Measurements from ENCODE around the gene BCAP31. TPM values are rescaled to one million over a fixed set of nuclear protein-coding genes. Genes with fewer than 3 reads are reported as not detected.
"Not testable (repeated sequence)": the region's sequence is repeated elsewhere in the genome, so short reads cannot be mapped to it uniquely, and the experiment has no call there.

BCAP31 gene
- polyA plus RNA-seq, 3 donors, result 151 to 640 (median 216) TPM

DNA sequence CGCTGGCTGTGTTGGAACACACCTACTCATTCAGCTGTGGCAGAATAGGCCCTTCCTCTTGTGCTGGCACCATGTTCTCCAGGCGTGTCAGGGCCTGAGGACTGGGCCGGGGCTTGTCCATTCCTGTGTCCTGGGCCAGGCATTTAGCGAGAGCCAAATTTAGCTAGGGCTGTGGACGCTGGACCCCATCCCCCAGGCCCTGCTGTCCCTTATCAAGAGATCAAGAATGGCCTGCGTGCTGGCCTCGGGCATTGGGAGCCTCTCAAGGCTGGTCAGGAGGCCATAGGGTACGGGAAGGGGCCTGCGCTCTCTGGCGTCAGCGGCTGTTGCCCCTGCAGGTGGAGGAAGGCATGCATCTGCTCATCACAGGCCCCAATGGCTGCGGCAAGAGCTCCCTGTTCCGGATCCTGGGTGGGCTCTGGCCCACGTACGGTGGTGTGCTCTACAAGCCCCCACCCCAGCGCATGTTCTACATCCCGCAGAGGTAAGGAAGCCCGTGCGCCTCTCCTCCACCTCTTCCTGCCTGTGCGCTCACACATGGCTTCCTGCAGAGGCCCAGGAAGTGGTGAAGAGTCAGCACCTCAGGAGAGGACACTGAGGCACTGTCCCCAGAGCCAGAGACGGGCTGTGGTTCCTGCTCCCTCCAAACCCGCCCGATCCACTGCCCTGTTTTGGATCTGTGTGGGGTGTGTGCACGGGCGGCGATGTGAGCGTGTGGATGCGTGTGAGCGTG lies 15.7 kb upstream of the BCAP31 start:
- WGBS, 3 donors, result 84 to 91% (median 88%) methylated on average over 22 to 29 of the region's 29 CpGs
- H3K27ac ChIP-seq (ENCODE audit: low read depth, low read length), result no peak overlapping the region

DNA sequence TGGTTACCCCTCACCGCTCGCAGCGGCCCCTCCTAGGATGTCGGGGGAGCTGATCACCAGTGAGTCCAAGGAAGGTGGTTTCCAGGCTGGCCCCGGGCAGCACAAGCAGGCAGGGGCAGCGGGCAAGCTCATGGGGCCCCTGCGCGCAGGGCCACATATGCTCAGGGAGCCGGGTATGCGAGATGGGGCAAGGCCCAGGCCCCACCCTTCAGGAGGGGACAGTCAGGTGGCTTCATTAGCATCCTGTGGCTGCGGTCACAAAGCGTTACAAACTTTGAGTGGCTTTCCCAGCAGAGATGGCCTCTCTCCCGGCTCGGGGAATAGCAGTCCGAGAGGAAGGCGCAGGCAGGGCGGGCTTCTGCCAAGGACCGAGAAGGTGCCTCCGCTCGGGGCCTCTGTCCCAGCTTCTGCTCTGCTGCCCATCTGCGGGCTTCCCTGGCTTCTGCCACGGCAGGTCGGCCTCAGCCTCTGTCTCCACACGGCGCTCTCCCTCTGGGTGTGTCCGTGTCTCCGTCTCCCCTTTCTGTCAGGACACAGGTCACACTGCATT lies 13.9 kb upstream of the BCAP31 start:
- WGBS, 3 donors, result 93 to 98% (median 96%) methylated on average over 8 to 27 of the region's 27 CpGs
- no peak overlapping the region for H3K27ac ChIP-seq (ENCODE audit: low read depth, low read length)

DNA sequence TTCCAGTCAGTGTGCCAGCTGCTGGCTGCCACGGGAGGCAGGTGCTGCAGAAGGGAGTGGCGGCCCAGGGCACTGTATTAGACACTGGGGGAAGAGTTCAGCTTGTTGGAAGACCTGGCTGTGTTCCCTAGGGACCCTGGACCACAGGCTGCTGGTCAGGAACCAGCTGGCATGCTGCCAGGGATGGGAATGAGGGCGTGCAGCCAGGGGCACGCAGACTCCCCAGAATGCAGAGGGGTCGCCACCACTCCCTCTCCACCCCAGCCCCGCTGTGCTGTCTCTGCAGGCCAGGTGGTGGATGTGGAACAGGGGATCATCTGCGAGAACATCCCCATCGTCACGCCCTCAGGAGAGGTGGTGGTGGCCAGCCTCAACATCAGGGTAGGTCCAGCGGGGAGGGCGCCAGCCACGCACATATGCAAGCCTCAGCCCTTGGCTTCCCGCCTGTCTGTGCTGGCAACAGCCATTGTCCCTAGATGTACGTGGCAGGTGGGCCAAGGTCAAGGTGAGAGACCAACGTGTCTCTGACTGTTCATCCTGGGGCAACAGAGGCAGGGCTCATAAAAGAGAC lies 12.8 kb upstream of the BCAP31 start:
- 72 to 90% (median 86%) methylated on average over 12 to 15 of the region's 15 CpGs for WGBS, 3 donors
- H3K27ac ChIP-seq (ENCODE audit: low read depth, low read length), result no peak overlapping the region

DNA sequence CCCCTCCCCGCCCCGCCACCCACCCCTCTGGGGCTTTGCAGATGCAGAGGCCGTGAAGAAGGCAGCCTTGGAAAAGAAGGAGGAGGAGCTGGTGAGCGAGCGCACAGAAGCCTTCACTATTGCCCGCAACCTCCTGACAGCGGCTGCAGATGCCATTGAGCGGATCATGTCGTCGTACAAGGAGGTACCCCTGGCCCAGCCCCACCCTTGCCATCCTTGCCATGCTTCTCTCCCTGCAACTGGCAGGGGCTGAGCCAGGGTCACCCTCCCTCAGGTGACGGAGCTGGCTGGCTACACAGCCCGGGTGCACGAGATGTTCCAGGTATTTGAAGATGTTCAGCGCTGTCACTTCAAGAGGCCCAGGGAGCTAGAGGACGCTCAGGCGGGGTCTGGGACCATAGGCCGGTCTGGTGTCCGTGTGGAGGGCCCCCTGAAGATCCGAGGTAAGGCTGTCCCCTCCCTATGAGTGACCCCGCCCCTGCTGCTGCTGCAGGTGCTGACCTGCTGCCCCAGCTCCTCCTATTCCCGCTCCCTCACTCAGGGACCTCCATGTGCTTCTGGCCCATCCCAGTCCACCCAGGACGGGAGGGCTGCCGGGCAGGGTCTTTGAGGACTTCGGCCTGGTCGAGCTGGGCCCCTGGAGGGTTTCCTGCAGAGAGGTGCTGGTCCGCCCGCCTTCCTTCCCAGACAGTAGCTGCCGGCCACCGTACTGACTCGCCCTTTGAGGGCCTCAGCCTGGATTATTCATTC lies 12.1 kb upstream of the BCAP31 start:
- no peak overlapping the region for H3K27ac ChIP-seq (ENCODE audit: low read depth, low read length)
- WGBS, 3 donors, result 86 to 93% (median 93%) methylated on average over 20 to 30 of the region's 30 CpGs

DNA sequence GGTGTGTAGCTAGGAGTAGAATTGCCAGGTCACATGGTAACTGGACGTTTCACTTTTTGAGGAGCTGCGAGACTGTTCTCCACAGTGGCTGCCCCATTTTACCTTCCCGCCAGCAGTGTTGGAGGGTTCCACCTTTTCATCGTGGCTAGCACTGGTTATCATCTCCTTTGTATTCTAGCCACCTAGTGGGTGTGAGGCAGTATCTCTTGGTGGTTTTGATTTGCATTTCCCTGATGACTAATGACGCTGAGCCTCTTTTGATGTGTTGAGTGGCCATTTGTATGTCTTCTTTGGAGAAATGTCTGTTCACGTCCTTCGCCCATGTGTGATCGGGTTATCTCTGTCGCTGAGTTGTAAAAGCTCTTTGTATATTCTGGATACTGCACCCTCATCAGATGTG lies 11.1 kb upstream of the BCAP31 start:
- no peak overlapping the region for H3K27ac ChIP-seq (ENCODE audit: low read depth, low read length)
- 84 to 89% (median 86%) methylated on average over 9 of the region's 9 CpGs for WGBS, 3 donors

DNA sequence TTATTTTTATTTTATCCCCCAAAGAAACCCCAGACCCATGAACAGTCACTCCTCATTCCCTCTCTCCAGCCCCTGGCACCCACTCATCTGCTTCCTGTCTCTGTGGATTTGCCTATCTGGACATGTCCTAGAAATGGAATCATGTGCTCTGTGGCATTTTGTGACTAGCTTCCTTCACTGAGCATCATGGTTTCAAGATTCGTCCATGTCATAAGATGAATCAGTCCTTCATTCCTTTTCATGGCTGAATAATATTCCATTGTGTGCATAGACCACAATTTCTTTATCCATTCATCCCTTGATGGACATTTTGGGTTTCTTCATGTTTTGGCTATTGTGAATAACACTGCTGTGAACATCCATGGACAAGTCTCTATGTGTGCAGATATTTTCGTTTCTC lies 10.7 kb upstream of the BCAP31 start:
- no peak overlapping the region for H3K27ac ChIP-seq (ENCODE audit: low read depth, low read length)
- WGBS, 3 donors, result 88 to 97% (median 95%) methylated on average over 2 of the region's 2 CpGs

DNA sequence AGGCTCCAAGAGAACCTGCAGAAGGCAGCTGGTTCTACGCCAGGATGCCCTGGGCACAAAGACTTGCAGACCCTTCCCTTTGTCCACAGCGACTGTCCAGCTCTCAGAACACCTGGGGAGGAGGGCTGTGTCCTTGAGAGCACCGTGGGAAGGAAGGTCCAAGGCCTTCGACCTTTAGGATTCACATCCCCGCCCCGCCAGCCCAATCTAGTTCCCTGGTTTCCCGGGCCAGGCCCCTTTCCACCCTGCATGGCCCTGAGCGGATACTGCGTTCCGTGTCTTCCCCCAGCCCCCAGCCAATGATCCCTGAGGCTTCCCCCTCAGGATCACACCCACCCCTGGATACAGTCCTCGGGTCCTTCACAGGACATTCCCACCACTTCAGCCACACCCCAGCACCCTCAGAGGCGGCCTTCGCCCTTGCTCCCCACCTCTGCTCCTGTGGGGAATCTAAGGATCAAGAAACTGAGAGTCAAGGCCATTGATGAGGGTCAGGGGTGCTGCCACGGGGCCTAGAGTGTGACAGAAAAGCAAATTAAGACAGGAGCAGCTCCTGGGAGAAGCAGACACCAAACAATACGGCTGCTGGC lies 9.6 kb upstream of the BCAP31 start:
- 85 to 88% (median 87%) methylated on average over 13 to 15 of the region's 15 CpGs for WGBS, 3 donors
- no peak overlapping the region for H3K27ac ChIP-seq (ENCODE audit: low read depth, low read length)

DNA sequence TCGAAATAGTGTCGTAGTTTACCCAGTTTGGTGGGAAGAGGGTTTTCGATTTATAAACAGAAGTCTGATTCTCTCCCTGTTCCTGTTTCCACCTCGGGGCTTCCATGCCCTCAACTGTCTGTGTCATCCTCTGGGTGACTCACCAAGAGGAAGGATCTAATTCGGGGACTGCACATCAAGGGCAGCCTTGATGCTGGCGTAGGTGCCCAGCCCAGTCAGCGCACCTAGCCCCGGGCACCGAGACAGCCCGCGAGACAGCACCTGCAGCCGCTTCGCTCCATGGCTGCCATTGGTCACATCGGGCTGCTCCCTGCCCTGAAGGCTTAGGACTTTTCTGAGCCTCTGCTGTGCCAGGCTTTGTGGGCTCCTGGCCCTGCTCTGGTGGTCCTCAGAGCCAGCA lies 8.2 kb upstream of the BCAP31 start:
- H3K27ac ChIP-seq (ENCODE audit: low read depth, low read length), result no peak overlapping the region
- whole genome bisulfite sequencing, 3 donors, result 84 to 95% (median 88%) methylated on average over 14 of the region's 14 CpGs

DNA sequence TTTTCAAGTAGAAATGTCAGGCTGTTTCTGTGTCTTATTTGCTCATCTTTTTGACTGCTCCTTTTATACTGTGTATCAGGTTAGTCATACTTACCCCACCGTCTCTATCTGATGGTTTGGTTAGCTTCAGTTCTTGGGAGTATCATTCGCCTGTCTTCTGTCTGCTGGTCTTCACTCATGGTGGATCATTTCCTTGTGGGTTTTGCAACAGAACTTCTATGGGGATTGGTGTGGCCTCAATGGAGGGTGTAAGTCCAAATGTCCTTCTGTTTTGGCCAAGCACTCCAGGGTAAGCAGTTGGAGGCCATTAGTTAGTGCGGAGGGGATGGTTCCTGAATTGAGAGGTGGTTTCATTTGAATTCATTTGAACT lies 7.6 kb upstream of the BCAP31 start:
- WGBS, 3 donors, result 64 to 98% (median 95%) methylated on average over 3 of the region's 3 CpGs
- no peak overlapping the region for H3K27ac ChIP-seq (ENCODE audit: low read depth, low read length)

DNA sequence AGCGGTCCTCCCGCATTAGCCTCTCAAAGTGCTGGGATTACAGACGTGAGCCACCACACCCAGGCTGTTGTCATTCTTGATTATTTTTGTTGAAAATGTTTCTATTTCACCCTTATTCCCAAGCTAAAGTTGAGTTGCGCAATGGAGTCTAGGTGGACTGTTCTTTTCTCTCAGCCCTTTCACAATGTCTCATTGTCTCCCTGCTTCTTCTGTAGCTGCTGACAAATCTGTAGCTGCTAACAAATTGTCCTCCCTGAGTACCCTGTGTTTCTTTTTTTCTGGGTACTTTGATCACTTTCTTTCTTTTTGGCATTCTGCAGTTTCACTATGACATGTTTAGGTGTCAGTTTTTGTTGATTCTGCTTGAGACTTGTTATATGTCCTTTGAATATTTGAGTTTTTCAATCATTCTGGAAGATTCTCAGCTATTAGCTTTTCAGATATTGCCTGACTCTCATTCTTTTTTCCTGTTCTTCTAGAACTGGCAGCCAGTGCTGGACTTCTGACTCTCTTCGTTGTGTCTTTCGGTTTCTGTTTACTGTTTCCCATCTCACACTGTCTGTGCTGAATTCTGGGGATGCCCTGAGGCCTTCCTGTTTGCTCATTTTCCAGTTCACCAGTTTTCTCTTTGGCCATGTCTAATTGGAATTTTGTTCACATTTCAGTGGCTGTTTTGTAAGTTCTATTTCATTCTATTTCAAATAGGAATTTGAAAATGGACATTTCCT lies 7.1 kb upstream of the BCAP31 start:
- H3K27ac ChIP-seq (ENCODE audit: low read depth, low read length), result no peak overlapping the region
- 75 to 90% (median 85%) methylated on average over 6 of the region's 6 CpGs for WGBS, 3 donors

DNA sequence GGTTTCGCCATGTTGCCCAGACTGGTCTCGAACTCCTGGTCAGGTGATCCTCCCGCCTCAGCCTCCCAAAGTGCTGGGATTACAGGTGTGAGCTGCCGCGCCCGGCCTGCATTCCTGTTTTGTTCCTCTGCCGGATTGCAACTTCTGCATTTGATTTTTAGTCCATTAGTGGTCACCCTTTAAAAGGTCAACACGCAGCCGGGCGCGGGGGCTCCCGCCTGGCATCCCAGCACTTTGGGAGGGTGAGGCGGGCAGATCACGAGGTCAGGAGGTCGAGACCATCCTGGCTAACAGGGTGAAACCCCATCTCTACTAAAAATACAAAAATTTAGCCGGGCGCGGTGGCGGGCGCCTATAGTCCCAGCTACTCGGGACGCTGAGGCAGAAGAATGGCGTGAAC lies 5.9 kb upstream of the BCAP31 start:
- WGBS, 3 donors, result 91 to 96% (median 96%) methylated on average over 21 to 23 of the region's 23 CpGs
- not testable (repeated sequence) for H3K27ac ChIP-seq (ENCODE audit: low read depth, low read length)

DNA sequence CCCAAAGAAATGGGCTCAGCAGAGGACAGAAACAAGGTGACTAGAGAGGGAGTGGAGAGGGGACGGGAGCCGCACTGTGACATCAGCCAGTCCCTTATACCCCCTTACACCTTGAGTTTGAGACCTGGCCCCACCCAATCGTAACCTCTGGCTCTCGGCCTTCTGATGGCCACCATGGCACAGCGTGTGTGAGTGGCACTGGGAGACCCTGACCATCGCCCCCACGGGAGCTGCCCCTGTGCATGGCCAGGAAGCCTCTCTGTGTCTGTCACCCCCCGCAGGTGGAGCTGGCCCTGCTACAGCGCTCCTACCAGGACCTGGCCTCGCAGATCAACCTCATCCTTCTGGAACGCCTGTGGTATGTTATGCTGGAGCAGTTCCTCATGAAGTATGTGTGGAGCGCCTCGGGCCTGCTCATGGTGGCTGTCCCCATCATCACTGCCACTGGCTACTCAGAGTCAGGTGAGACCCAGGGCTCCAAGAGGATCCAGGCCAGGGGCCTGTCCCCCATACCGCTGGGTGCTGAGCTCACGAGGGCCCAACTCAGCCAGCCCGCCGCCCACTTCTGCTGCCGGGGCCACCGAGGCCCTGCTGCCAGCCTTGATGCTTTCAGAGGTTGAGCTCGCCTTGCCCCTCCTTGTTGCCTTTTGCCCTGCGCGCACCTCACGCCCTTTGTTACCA lies 4.9 kb upstream of the BCAP31 start:
- WGBS, 3 donors, result 90 to 94% (median 92%) methylated on average over 13 to 23 of the region's 23 CpGs
- no peak overlapping the region for H3K27ac ChIP-seq (ENCODE audit: low read depth, low read length)

DNA sequence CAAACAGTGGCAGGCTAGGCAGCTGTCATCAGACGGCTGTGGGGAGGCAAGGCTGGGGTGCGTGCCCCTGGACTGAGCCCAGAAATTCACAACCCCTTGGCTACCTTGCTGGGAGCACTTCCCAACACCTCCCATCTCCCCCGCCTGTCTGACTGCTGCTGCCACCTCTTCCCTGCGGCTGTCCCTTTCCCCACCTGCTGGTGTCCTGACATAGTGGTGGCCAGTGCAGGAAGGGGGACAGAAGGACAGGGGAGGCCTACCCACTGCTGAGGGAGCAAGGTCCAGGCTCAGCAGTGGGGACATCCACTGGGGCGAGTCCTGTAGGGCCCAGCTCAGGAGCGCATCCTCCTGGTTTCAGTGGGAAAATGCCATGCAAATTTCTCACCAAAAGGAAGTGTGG lies 3.9 kb upstream of the BCAP31 start:
- H3K27ac ChIP-seq (ENCODE audit: low read depth, low read length), result no peak overlapping the region
- 41 to 87% (median 86%) methylated on average over 4 to 6 of the region's 6 CpGs for WGBS, 3 donors

DNA sequence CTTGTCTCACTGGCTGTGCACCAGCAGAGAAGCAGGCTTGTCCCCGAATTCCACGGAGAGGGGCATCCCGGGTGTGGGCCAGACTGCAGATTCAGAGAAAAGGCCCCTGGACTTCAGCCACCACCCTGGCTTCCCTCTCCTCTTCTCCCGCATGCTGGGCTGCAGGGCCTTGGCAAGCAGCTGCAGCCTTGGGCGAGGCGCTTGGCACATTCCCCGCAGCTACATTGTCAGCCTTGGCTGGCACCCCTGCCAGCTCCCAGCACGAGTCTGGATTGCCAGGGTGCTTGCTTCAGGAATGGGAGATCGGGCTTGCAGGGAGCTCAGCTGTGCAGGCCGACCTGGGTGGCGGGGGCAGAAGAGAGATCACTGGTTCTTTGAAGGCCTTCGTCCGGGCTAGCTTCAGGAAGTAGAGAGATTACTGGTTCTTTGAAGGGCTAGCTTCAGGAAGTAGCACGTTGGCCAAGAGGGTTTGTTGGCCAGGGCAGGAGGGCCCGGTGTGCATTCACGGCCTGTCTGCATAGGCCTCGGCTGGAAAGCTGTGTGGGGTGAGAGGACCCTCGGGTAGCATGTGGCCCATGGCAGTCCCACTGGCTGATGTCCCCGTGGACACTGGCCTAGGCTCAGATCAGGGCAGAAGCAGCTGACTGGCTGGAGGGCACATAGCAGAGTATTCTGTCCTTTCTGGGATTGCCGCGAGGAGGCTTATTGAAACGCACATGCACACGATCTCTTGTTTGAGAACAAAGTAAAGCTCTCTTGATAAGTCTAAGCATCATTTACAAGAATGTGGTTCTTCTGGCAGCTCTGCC lies 3.1 kb upstream of the BCAP31 start:
- 15 to 50% (median 29%) methylated on average over 21 to 23 of the region's 23 CpGs for WGBS, 3 donors
- no peak overlapping the region for H3K27ac ChIP-seq (ENCODE audit: low read depth, low read length)

DNA sequence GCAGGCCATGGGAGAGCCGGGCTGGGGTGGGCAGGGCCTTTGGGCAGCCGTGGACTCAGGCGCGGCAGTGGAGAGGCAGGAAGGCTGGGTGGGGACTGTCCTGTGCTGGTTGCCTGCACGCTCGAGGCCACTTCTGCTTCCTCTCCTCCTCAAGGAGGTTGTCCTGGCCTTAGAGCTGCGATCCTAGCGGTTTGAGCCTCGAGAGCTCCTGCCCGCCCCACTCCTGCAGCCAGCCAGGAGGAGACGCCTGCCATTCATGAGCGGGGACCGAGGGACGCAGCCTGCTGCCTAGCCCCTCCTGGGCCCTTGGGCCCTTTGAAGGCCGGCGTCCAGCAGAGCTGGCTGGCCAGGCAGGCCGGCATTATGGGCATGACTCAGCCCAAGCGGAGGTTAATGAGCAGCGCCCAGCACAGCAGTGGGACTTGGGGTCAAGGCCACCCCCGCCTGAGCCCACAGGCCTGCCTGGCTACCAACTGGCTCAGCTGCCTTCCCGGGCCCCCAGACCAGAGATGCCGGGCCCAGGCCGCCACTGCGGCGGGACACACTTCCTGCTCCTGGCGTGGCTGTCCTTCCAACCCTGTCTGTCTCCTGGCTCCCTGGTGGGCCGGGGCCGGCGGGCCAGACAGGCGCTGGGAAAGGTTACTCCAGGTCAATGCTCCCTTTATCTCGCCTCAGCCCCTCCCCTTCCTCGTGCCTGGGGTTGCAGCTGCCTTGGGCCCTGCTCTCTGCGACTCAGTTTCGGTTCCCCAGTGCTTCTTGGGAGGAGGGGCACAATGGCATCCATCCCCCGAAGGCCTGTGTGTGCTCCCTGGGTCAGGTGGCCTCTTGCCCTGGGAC lies 2.3 kb upstream of the BCAP31 start:
- 0 to 39% (median 10%) methylated on average over 3 to 35 of the region's 35 CpGs for WGBS, 3 donors
- H3K27ac ChIP-seq (ENCODE audit: low read depth, low read length), result peak overlapping the region; percentile 66

DNA sequence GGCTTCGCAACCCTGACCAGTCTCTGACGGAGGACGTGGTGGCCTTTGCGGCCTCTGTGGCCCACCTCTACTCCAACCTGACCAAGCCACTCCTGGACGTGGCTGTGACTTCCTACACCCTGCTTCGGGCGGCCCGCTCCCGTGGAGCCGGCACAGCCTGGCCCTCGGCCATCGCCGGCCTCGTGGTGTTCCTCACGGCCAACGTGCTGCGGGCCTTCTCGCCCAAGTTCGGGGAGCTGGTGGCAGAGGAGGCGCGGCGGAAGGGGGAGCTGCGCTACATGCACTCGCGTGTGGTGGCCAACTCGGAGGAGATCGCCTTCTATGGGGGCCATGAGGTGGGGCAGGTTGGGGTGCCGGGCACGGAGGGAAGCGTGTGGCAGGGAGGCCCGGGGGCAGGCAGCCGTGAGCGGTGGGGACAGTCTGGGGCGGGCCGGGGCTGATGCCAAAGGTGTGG lies 1.7 kb upstream of the BCAP31 start:
- 46 to 73% (median 70%) methylated on average over 17 to 35 of the region's 35 CpGs for WGBS, 3 donors
- H3K27ac ChIP-seq (ENCODE audit: low read depth, low read length), result no peak overlapping the region
